IPS-15b (cell line): ENCODE measurements around the gene AUH.

Experiments used
- H3K27me3 ChIP-seq: one replicate; pipeline ENCODE4 v1.6.1; 2013; ENCODE audit warnings: low read length; ENCODE audit not compliant: control insufficient read depth, insufficient read depth
- H3K36me3 ChIP-seq: one replicate; pipeline ENCODE4 v1.6.1; 2013; ENCODE audit warnings: low read length; ENCODE audit not compliant: control insufficient read depth, insufficient read depth
- H3K4me1 ChIP-seq: one replicate; pipeline ENCODE4 v1.6.1; 2013; ENCODE audit warnings: mild to moderate bottlenecking, low read length; ENCODE audit not compliant: control insufficient read depth, insufficient read depth
- H3K4me3 ChIP-seq: one replicate; pipeline ENCODE4 v1.5.1; 2013; ENCODE audit warnings: low read depth, low read length
- H3K9ac ChIP-seq: one replicate; pipeline ENCODE4 v1.6.1; 2013; ENCODE audit warnings: low read depth, mild to moderate bottlenecking, low read length
- H3K9me3 ChIP-seq: one replicate; pipeline ENCODE4 v1.6.1; 2013; ENCODE audit warnings: mild to moderate bottlenecking, low read length; ENCODE audit not compliant: control insufficient read depth, insufficient read depth

The AUH gene

DNA sequence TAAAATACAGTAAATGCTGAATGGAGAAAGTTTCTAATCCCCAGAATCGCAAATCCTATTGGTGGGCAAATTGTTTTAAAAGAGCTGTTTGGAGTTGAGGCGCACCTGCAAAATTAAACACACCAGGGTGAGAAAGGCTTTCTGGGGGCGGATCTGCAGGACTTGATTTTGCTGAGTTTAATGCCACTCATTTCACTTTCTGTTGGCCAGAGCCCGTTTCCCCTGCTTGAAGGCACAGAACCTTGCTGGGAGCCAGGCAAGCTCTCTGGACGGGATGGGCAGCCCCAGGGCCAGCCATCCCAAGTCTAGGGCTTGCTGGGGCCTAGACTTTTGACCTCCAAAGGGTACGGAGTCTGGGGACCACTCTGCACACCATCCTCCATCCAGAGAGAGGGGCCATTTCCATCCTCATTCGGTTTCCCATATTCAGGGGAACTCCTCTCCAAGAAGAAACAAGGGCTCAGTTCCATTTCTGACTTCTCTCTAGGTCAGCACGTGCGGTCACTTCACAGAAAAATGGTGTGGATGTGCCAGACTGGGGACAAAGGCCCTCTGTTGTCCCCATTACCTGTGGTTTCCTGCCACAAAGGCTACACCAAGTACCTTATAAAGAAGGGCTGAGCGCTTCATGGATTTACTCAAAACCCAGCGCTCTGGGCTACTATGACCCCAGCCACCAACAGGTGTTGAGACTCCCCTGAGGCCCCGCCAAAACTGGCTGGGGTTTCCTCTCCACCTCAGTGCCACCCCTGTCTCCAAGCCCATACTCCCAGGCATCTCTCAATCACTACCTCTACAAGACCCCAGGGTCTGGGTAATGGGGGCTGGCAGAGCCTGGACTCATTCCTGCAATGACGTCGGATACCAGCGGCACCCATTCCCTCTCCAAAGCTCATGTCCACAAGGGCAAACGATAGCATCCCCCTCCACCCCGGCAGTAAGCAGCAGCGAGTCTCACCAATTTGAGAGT is 170.0 kb downstream of the AUH start:
- Histone ChIP-seq H3K9me3 (no peaks in the 10 kb centered on the region), H3K4me3 (no peak overlapping the region), H3K36me3 (no peaks in the 10 kb centered on the region), H3K27me3 (peaks cover 30% of the 10 kb centered on the region), H3K9ac (no peak overlapping the region), H3K4me1 (peaks cover 8% of the 10 kb centered on the region)

- Histone ChIP-seq H3K4me3 (no peak overlapping the region), H3K4me1 (peaks cover 8% of the 10 kb centered on the region), H3K27me3 (peaks cover 21% of the 10 kb centered on the region), H3K9ac (no peak overlapping the region), H3K9me3 (no peaks in the 10 kb centered on the region), H3K36me3 (no peaks in the 10 kb centered on the region)
Observed at GRCh38 chr9:91190062-91190461, 171.7 kb downstream of the AUH start.

GRCh38 chr9:91188719-91189590 is 172.8 kb downstream of the AUH start:
- Histone ChIP-seq H3K27me3 (peaks cover 10% of the 10 kb centered on the region), H3K9ac (no peak overlapping the region), H3K9me3 (no peaks in the 10 kb centered on the region), H3K36me3 (no peaks in the 10 kb centered on the region), H3K4me1 (peaks cover 8% of the 10 kb centered on the region), H3K4me3 (no peak overlapping the region)

DNA sequence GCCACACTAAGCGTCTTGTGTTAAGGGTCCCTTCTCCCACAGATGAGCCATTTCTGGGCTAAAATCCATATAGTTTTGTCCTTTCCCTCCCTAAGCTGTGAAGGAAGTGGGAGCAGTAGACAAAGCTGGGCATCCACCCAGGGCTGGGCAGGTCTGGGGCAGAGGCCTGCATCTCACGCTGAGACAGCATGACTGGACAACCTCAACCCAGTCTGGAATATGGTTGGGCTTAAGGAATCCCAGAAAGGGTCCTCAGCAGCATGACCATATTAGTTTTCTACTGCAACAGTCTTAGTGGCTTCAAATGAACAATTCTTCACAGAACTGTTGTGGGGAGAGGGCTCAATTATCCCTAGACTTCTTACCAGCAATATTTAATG is 173.8 kb downstream of the AUH start:
- peaks cover 8% of the 10 kb centered on the region for H3K4me1 ChIP-seq
- peaks cover 6% of the 10 kb centered on the region for H3K27me3 ChIP-seq
- H3K4me3 ChIP-seq: no peak overlapping the region
- H3K36me3 ChIP-seq: no peaks in the 10 kb centered on the region
- no peaks in the 10 kb centered on the region for H3K9me3 ChIP-seq
- H3K9ac ChIP-seq: no peak overlapping the region

GRCh38 chr9:91187311-91187964 is 174.3 kb downstream of the AUH start:
- Histone ChIP-seq H3K4me3 (no peak overlapping the region), H3K9ac (no peak overlapping the region), H3K36me3 (no peaks in the 10 kb centered on the region), H3K4me1 (peaks cover 5% of the 10 kb centered on the region), H3K27me3 (peaks cover 5% of the 10 kb centered on the region), H3K9me3 (no peaks in the 10 kb centered on the region)

DNA sequence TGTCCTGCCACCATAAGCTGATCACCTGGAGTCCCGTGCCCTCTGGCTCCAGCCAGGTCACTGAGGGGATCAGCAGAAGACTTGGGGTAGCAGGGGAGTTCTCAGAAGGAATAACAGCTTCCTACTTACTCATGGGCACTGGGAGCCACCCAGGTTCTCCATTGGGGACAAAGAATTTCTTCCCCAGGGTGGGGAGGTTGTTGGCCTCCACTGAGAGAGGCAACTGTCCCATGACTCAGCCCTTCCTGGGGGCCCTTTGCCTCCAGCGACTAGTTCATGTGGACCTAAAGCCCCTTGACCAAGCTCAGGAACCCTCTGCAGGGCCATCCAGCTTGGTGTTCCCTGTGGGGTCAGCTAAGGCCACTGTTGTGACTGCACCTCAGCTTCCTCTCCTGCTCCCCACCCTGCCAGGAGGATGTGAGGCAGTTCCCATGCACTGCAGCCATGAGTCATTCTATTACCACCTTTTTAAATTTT is 175.0 kb downstream of the AUH start:
- Histone ChIP-seq H3K27me3 (peaks cover 3% of the 10 kb centered on the region), H3K4me1 (no peaks in the 10 kb centered on the region), H3K9me3 (no peaks in the 10 kb centered on the region), H3K4me3 (no peak overlapping the region), H3K36me3 (no peaks in the 10 kb centered on the region), H3K9ac (no peak overlapping the region)

GRCh38 chr9:91185193-91185886 is 176.4 kb downstream of the AUH start:
- Histone ChIP-seq H3K9me3 (no peaks in the 10 kb centered on the region), H3K4me3 (no peak overlapping the region), H3K27me3 (no peaks in the 10 kb centered on the region), H3K9ac (no peak overlapping the region), H3K4me1 (no peaks in the 10 kb centered on the region), H3K36me3 (no peaks in the 10 kb centered on the region)

DNA sequence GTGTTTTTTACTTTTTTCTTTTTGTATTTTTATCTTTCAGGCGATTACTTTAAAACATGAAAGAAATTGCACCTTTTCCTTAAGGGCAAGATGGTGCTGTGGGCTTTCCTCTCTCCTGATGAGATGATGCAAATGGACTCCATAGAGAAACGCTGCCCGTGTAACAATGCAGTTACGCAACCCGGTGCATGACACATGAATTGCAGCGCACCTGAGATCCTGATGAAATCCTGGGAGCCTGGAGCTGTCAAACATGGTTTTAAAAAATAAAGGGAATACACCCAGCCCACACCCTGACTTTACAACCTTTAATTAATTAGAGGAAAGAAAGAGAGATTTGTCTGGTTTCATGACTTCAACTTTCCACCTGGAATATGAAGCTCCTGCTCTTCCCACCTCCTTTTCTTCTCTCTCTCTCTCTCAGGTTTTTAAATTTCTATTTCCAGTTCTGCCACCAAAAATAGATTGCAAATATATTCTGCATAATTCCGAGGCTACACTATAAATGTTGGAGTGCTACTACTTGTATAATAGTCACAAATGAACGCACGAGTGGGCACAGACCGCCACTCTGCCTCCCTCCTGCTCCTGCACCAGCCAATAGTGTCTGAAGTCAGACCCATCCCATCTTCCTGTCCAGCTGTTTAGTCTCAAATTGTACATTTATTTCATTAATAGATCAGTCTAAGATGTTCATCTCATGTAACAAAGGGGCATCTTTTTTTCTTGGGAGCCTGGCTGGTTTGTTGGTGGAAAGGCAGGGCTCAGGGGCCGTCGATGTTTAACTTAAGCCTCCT is 179.1 kb downstream of the AUH start:
- Histone ChIP-seq H3K4me3 (no peak overlapping the region), H3K9me3 (no peaks in the 10 kb centered on the region), H3K36me3 (no peaks in the 10 kb centered on the region), H3K9ac (no peak overlapping the region), H3K27me3 (no peaks in the 10 kb centered on the region), H3K4me1 (no peaks in the 10 kb centered on the region)

DNA sequence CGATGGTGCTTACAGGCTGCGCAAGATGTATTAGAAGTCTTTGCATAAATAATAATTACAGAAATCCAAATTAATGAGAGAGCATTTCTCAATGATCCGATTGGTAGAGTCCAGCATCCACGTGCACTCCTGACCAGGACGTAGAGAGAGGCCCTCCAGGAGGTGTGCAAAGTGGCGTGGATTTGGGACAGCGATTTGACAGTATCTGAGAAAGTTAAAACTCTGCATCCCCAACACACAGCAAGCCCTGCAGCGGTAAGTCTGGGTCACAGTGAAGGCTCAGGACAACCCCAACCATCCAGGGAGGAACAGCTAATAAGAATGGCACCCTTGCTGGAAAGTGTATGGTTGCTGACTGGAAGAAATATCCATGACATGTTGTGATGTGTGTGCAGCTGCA is 180.2 kb downstream of the AUH start:
- Histone ChIP-seq H3K27me3 (no peaks in the 10 kb centered on the region), H3K9ac (no peak overlapping the region), H3K9me3 (no peaks in the 10 kb centered on the region), H3K4me1 (no peaks in the 10 kb centered on the region), H3K4me3 (no peak overlapping the region), H3K36me3 (no peaks in the 10 kb centered on the region)

- Histone ChIP-seq H3K4me3 (no peak overlapping the region), H3K9me3 (no peaks in the 10 kb centered on the region), H3K9ac (no peak overlapping the region), H3K4me1 (no peaks in the 10 kb centered on the region), H3K36me3 (no peaks in the 10 kb centered on the region), H3K27me3 (no peaks in the 10 kb centered on the region)
Observed at GRCh38 chr9:91180930-91181268, 180.8 kb downstream of the AUH start.
